ENCODE results near the gene SCCPDH. TPM values are rescaled to one million over a fixed set of nuclear protein-coding genes. Genes with fewer than 3 reads are reported as not detected.

The SCCPDH gene
- total and polyA plus RNA-seq, 2 donors (not counting 3 experiments of a cell fraction or from before 2014, with no cell fraction given) = 24.4 to 37.5 TPM

DNA sequence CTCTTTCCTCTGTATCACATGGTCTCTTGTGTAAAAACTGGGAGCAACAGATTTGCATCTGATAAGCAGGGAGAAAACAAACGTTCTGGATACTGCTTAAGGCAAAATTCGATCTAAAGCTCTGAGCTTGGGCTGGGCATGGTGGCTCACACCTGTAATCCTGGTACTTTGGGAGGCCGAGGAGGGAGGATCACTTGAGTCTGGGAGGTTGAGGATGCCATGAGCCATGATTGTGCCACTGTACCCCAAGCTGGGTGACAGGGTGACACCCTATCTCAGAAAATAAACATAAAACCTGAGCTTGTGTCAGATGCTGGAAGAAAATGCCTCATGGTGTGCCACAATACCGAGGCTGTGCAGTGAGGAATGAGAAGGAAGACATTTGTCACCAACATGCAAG is 73.9 kb downstream of the SCCPDH start:
- peak; percentile 31 for FAIRE-seq
- POLR2A ChIA-PET = no interaction called here
- Histone ChIP-seq H2AFZ (ENCODE audit: low read depth, low read length) (no peak overlapping the region), H3K9ac (replicated peaks; ENCODE audit: extremely low read depth, insufficient read depth, low read length) (no peak overlapping the region), H3K4me1 (ENCODE audit: control insufficient read depth, extremely low read depth, insufficient read depth, low read length) (no peaks in the 10 kb centered on the region), H3K79me2 (ENCODE audit: control insufficient read depth, insufficient read depth, low read length) (no peaks in the 10 kb centered on the region), H3K9me1 (replicated peaks; ENCODE audit: control insufficient read depth, extremely low read depth, insufficient read depth, low read length) (no peaks in the 10 kb centered on the region), H3K27ac (ENCODE audit: insufficient read depth, low read depth, low read length) (no peak overlapping the region), H3K4me2 (ENCODE audit: insufficient read depth, low read length) (no peak overlapping the region), H4K20me1 (replicated peaks; ENCODE audit: control insufficient read depth, extremely low read depth, insufficient read depth, low read length) (no peaks in the 10 kb centered on the region), H3K36me3 (ENCODE audit: control insufficient read depth in 2 of 2, extremely low read depth in 1 of 2, insufficient read depth in 2 of 2, low read length in 2 of 2) (no peaks in the 10 kb centered on the region), H3K9me3 (replicated peaks; ENCODE audit: control insufficient read depth, insufficient read depth, low read length) (no peaks in the 10 kb centered on the region), H3K4me3 (replicated peaks in 1 of 3; ENCODE audit: insufficient read depth in 1 of 3, low read depth in 1 of 3, low read length in 3 of 3) (no peak overlapping the region), H3K27me3 (ENCODE audit: control insufficient read depth in 2 of 2, insufficient read depth in 2 of 2, low read length in 2 of 2) (peaks cover 0 to 2% of the 10 kb centered on the region in 2 experiments)
- DNase-seq (ENCODE audit: low read depth, low spot score) = no peak
- dilution Hi-C loops (cut with MboI; ENCODE audit: extremely low pct_ligation_motif_present, low sequenced_read_pairs) = no loop called here
- BruUV-seq (replicated peaks) = no TSS peak
- CTCF ChIA-PET = no interaction called here
- intact Hi-C loops (cut with micrococcal nuclease) = no loop called here
- no peak for TF ChIP-seq POLR2AphosphoS5 (IDR thresholded peaks at IDR 0.05; ENCODE audit: insufficient read depth, low read depth, low read length)
- no peak for TF ChIP-seq JUN (IDR thresholded peaks at IDR 0.05; ENCODE audit: borderline replicate concordance, insufficient read depth, insufficient read length, low read depth)
- no peak for TF ChIP-seq FOS (IDR thresholded peaks at IDR 0.05; ENCODE audit: borderline replicate concordance, insufficient read depth, low read length)
- TF ChIP-seq, protein P1, sequence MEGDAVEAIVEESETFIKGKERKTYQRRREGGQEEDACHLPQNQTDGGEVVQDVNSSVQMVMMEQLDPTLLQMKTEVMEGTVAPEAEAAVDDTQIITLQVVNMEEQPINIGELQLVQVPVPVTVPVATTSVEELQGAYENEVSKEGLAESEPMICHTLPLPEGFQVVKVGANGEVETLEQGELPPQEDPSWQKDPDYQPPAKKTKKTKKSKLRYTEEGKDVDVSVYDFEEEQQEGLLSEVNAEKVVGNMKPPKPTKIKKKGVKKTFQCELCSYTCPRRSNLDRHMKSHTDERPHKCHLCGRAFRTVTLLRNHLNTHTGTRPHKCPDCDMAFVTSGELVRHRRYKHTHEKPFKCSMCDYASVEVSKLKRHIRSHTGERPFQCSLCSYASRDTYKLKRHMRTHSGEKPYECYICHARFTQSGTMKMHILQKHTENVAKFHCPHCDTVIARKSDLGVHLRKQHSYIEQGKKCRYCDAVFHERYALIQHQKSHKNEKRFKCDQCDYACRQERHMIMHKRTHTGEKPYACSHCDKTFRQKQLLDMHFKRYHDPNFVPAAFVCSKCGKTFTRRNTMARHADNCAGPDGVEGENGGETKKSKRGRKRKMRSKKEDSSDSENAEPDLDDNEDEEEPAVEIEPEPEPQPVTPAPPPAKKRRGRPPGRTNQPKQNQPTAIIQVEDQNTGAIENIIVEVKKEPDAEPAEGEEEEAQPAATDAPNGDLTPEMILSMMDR (IDR thresholded peaks at IDR 0.05; ENCODE audit: extremely low read depth in 1 of 2, insufficient read depth in 1 of 2, low read depth in 1 of 2, low read length in 2 of 2) = no peak
- TF ChIP-seq GATA2 (IDR thresholded peaks at IDR 0.05; ENCODE audit: insufficient read depth, insufficient read length, low read depth, low read length) = no peak
